ENCODE measurements around the gene RMRP.

Gene RMRP

GRCh38 chr9:35609820-35610163, 48.0 kb downstream of the RMRP start:
- no peaks in the 10 kb centered on the region for H3K27me3 ChIP-seq (ENCODE audit: low read length)
- no peaks in the 10 kb centered on the region for H4K20me1 ChIP-seq (ENCODE audit: low read depth, low read length)
- H3K9me3 ChIP-seq (ENCODE audit: insufficient read depth, low read length) = no peaks in the 10 kb centered on the region
- H3F3A ChIP-seq (ENCODE audit: insufficient read depth) = peaks cover 5% of the 10 kb centered on the region; the same call in 1 of the 2 replicates
- H3K4me2 ChIP-seq (ENCODE audit: low read depth, low read length, poor library complexity, severe bottlenecking) = no peak overlapping the region
- H2AFZ ChIP-seq (ENCODE audit: low read depth, low read length, severe bottlenecking) = no peak overlapping the region
- no peak overlapping the region for H3K4me3 ChIP-seq (ENCODE audit: insufficient read depth, low read length, poor library complexity, severe bottlenecking)
- peaks cover 13% of the 10 kb centered on the region for H3K79me2 ChIP-seq (ENCODE audit: insufficient read depth, low read length)
- no peak overlapping the region for H3K27ac ChIP-seq (ENCODE audit: low read depth, low read length)
- TF ChIP-seq, protein P1, sequence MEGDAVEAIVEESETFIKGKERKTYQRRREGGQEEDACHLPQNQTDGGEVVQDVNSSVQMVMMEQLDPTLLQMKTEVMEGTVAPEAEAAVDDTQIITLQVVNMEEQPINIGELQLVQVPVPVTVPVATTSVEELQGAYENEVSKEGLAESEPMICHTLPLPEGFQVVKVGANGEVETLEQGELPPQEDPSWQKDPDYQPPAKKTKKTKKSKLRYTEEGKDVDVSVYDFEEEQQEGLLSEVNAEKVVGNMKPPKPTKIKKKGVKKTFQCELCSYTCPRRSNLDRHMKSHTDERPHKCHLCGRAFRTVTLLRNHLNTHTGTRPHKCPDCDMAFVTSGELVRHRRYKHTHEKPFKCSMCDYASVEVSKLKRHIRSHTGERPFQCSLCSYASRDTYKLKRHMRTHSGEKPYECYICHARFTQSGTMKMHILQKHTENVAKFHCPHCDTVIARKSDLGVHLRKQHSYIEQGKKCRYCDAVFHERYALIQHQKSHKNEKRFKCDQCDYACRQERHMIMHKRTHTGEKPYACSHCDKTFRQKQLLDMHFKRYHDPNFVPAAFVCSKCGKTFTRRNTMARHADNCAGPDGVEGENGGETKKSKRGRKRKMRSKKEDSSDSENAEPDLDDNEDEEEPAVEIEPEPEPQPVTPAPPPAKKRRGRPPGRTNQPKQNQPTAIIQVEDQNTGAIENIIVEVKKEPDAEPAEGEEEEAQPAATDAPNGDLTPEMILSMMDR (IDR thresholded peaks at IDR 0.05; ENCODE audit: insufficient read depth, low read length, poor library complexity, severe bottlenecking) = no peak
- TF ChIP-seq EZH2phosphoT487 (conservative IDR thresholded peaks at IDR 0.05; ENCODE audit: low read length) = no peak
- H3K9ac ChIP-seq (ENCODE audit: low read length) = no peak overlapping the region
- no peaks in the 10 kb centered on the region for H3K9me2 ChIP-seq (replicated peaks; ENCODE audit: insufficient read depth, low read length)
- no peaks in the 10 kb centered on the region for H3K36me3 ChIP-seq (ENCODE audit: low read length)

- Histone ChIP-seq H3K36me3 (ENCODE audit: low read length) (no peaks in the 10 kb centered on the region), H3K27me3 (ENCODE audit: low read length) (no peaks in the 10 kb centered on the region), H3K4me2 (ENCODE audit: low read depth, low read length, poor library complexity, severe bottlenecking) (no peak overlapping the region), H3K79me2 (ENCODE audit: insufficient read depth, low read length) (peaks cover 13% of the 10 kb centered on the region), H2AFZ (ENCODE audit: low read depth, low read length, severe bottlenecking) (no peak overlapping the region), H3K27ac (ENCODE audit: low read depth, low read length) (no peak overlapping the region), H3F3A (ENCODE audit: insufficient read depth) (peaks cover 9% of the 10 kb centered on the region; the same call in 1 of the 2 replicates), H3K9ac (ENCODE audit: low read length) (no peak overlapping the region), H3K9me3 (ENCODE audit: insufficient read depth, low read length) (no peaks in the 10 kb centered on the region), H3K9me2 (replicated peaks; ENCODE audit: insufficient read depth, low read length) (no peaks in the 10 kb centered on the region), H4K20me1 (ENCODE audit: low read depth, low read length) (no peaks in the 10 kb centered on the region), H3K4me3 (ENCODE audit: insufficient read depth, low read length, poor library complexity, severe bottlenecking) (no peak overlapping the region)
- TF ChIP-seq, protein P1 (IDR thresholded peaks at IDR 0.05; ENCODE audit: insufficient read depth, low read length, poor library complexity, severe bottlenecking) = no peak
- no peak for TF ChIP-seq EZH2phosphoT487 (conservative IDR thresholded peaks at IDR 0.05; ENCODE audit: low read length)
These were observed 48.6 kb downstream of the RMRP start for GRCh38 chr9:35609001-35609819.

- no peaks in the 10 kb centered on the region for H3K9me3 ChIP-seq (ENCODE audit: insufficient read depth, low read length)
- no peaks in the 10 kb centered on the region for H3K36me3 ChIP-seq (ENCODE audit: low read length)
- no peak overlapping the region for H2AFZ ChIP-seq (ENCODE audit: low read depth, low read length, severe bottlenecking)
- H4K20me1 ChIP-seq (ENCODE audit: low read depth, low read length) = no peaks in the 10 kb centered on the region
- H3K9ac ChIP-seq (ENCODE audit: low read length) = no peak overlapping the region
- no peak overlapping the region for H3K4me3 ChIP-seq (ENCODE audit: insufficient read depth, low read length, poor library complexity, severe bottlenecking)
- no peak overlapping the region for H3K4me2 ChIP-seq (ENCODE audit: low read depth, low read length, poor library complexity, severe bottlenecking)
- H3K79me2 ChIP-seq (ENCODE audit: insufficient read depth, low read length) = peaks cover 13% of the 10 kb centered on the region
- H3K27me3 ChIP-seq (ENCODE audit: low read length) = no peaks in the 10 kb centered on the region
- no peak overlapping the region for H3K27ac ChIP-seq (ENCODE audit: low read depth, low read length)
- no peak for TF ChIP-seq EZH2phosphoT487 (conservative IDR thresholded peaks at IDR 0.05; ENCODE audit: low read length)
- TF ChIP-seq, protein P1 (IDR thresholded peaks at IDR 0.05; ENCODE audit: insufficient read depth, low read length, poor library complexity, severe bottlenecking) = no peak
- H3F3A ChIP-seq (ENCODE audit: insufficient read depth) = peaks cover 8% of the 10 kb centered on the region; the same call in 1 of the 2 replicates
- no peaks in the 10 kb centered on the region for H3K9me2 ChIP-seq (replicated peaks; ENCODE audit: insufficient read depth, low read length)
These were observed 49.6 kb downstream of the RMRP start for GRCh38 chr9:35608221-35608620.

All from SU-DHL-6 (cell line).